ENCODE data around the gene NDRG4. TPM values are rescaled to one million over a fixed set of nuclear protein-coding genes. Genes with fewer than 3 reads are reported as not detected.

Gene NDRG4
- total RNA-seq, result 0.25 and 0.66 TPM in 2 replicates

- intact Hi-C loops (cut with micrococcal nuclease), result loop anchor here (5.0 kb wide), 1 partner anchor 107 kb away; the partner anchor contains the start of gene GINS3
Observed at GRCh38 chr16:58499615-58500351, at the start of gene NDRG4. Gene NDRG4 (plus strand): TSS chr16:58500143. CDS start chr16:58500249, 106 bp downstream.

GRCh38 chr16:58450590-58450989, 49.4 kb upstream of the NDRG4 start:
- intact Hi-C loops (cut with micrococcal nuclease), result no loop called here

GRCh38 chr16:58451265-58451689, 48.7 kb upstream of the NDRG4 start:
- intact Hi-C loops (cut with micrococcal nuclease), result no loop called here

- intact Hi-C loops (cut with micrococcal nuclease), result no loop called here
Observed at GRCh38 chr16:58451945-58452401, 48.0 kb upstream of the NDRG4 start.

- intact Hi-C loops (cut with micrococcal nuclease), result no loop called here
Observed at GRCh38 chr16:58452640-58453039, 47.3 kb upstream of the NDRG4 start.

- intact Hi-C loops (cut with micrococcal nuclease), result no loop called here
Observed at GRCh38 chr16:58454178-58454577, 45.8 kb upstream of the NDRG4 start.

- intact Hi-C loops (cut with micrococcal nuclease), result no loop called here
Observed at GRCh38 chr16:58454856-58455255, 45.1 kb upstream of the NDRG4 start.

GRCh38 chr16:58455750-58456149, 44.2 kb upstream of the NDRG4 start:
- intact Hi-C loops (cut with micrococcal nuclease), result no loop called here

- intact Hi-C loops (cut with micrococcal nuclease), result no loop called here
Observed at GRCh38 chr16:58456193-58456592, 43.8 kb upstream of the NDRG4 start.

- intact Hi-C loops (cut with micrococcal nuclease), result no loop called here
Observed at GRCh38 chr16:58458606-58459343, 41.2 kb upstream of the NDRG4 start.

GRCh38 chr16:58459344-58460218, 40.4 kb upstream of the NDRG4 start:
- intact Hi-C loops (cut with micrococcal nuclease), result no loop called here

- intact Hi-C loops (cut with micrococcal nuclease), result no loop called here
Observed at GRCh38 chr16:58460219-58460610, 39.7 kb upstream of the NDRG4 start.

GRCh38 chr16:58461056-58461455, 38.9 kb upstream of the NDRG4 start:
- intact Hi-C loops (cut with micrococcal nuclease), result no loop called here

GRCh38 chr16:58461640-58462039, 38.3 kb upstream of the NDRG4 start:
- intact Hi-C loops (cut with micrococcal nuclease), result no loop called here

- intact Hi-C loops (cut with micrococcal nuclease), result no loop called here
Observed at GRCh38 chr16:58462089-58462488, 37.9 kb upstream of the NDRG4 start.

- intact Hi-C loops (cut with micrococcal nuclease), result no loop called here
Observed at GRCh38 chr16:58462499-58462996, 37.4 kb upstream of the NDRG4 start.

- intact Hi-C loops (cut with micrococcal nuclease), result no loop called here
Observed at GRCh38 chr16:58462997-58463941, 36.7 kb upstream of the NDRG4 start.

GRCh38 chr16:58464047-58464915, 35.7 kb upstream of the NDRG4 start:
- intact Hi-C loops (cut with micrococcal nuclease), result no loop called here

Measured in T-helper 2 cell treated with Interferon-gamma antibody and Interleukin-4, amounts not matched to agents 100 ng/mL and 5 ng/mL, for 36 hours (primary cell).